GM13976 (cell line): ENCODE measurements around the gene MRPS18C.
A peak's percentile ranks its signal among the peaks of the same experiment; 100 is the strongest.
"Not testable (repeated sequence)": the region's sequence is repeated elsewhere in the genome, so short reads cannot be mapped to it uniquely, and the experiment has no call there.

Source experiments
- DNase-seq: peaks from one replicate; pipeline ENCODE4 v3.0.0; 2012; ENCODE audit warnings: low spot score
- in situ Hi-C: fragments of 300-500 bp; cut with MboI; formaldehyde crosslinking; loops from one replicate; pipeline ENCODE4 v1.12.0; 2022; ENCODE audit warnings: low sequenced_read_pairs, mixed read lengths, inconsistent platforms; ENCODE audit not compliant: unreplicated experiment
- TF ChIP-seq, protein P1 (sequence below): IDR thresholded peaks from 2 replicates; pipeline ENCODE4 v1.5.1; 2012; ENCODE audit warnings: borderline replicate concordance, mild to moderate bottlenecking; ENCODE audit not compliant: insufficient read depth; ENCODE audit errors: extremely low read depth, missing control alignments, control extremely low read depth

Gene MRPS18C

DNA sequence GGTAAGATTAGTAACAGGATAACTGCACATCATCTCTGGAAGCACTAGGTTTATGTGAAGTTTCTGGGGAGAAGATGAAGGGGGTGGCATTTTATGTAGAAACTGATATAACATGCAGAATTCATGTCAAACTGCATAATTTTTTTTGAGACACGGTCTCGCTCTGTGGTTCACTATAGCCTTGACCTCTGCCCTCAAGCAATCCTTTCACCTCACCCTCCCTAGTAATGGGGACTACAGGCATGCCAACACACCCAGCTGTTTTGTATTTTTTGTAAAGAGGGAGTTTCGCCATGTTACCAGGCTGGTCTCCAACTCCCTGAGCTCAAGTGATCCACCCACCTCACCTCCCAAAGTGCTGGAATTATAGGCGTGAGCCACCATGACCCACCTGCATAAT is 17.6 kb downstream of the MRPS18C start:
- in situ Hi-C loops, result no loop called here
- TF ChIP-seq, protein P1, sequence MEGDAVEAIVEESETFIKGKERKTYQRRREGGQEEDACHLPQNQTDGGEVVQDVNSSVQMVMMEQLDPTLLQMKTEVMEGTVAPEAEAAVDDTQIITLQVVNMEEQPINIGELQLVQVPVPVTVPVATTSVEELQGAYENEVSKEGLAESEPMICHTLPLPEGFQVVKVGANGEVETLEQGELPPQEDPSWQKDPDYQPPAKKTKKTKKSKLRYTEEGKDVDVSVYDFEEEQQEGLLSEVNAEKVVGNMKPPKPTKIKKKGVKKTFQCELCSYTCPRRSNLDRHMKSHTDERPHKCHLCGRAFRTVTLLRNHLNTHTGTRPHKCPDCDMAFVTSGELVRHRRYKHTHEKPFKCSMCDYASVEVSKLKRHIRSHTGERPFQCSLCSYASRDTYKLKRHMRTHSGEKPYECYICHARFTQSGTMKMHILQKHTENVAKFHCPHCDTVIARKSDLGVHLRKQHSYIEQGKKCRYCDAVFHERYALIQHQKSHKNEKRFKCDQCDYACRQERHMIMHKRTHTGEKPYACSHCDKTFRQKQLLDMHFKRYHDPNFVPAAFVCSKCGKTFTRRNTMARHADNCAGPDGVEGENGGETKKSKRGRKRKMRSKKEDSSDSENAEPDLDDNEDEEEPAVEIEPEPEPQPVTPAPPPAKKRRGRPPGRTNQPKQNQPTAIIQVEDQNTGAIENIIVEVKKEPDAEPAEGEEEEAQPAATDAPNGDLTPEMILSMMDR, result no peak
- no peak for DNase-seq

DNA sequence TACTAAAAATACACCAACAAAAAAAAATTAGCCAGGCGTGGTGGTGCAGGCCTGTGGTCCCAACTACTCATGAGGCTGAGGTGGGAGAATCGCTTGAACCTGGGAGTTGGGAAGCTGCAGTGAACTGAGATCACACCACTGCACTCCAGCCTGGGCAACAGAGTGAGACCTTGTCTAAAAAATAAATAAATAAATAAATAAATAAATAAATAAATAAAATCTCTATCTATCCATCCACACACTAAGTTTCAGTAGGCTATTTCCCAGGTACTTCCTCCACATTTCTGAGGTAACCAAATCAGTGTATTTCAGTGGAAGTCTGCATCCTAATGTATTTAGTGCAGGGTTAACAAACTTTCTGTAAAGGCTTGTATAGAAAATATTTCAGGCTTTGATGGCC is 18.1 kb downstream of the MRPS18C start:
- in situ Hi-C loops, result no loop called here
- DNase-seq, result no peak
- TF ChIP-seq, protein P1, result no peak

DNA sequence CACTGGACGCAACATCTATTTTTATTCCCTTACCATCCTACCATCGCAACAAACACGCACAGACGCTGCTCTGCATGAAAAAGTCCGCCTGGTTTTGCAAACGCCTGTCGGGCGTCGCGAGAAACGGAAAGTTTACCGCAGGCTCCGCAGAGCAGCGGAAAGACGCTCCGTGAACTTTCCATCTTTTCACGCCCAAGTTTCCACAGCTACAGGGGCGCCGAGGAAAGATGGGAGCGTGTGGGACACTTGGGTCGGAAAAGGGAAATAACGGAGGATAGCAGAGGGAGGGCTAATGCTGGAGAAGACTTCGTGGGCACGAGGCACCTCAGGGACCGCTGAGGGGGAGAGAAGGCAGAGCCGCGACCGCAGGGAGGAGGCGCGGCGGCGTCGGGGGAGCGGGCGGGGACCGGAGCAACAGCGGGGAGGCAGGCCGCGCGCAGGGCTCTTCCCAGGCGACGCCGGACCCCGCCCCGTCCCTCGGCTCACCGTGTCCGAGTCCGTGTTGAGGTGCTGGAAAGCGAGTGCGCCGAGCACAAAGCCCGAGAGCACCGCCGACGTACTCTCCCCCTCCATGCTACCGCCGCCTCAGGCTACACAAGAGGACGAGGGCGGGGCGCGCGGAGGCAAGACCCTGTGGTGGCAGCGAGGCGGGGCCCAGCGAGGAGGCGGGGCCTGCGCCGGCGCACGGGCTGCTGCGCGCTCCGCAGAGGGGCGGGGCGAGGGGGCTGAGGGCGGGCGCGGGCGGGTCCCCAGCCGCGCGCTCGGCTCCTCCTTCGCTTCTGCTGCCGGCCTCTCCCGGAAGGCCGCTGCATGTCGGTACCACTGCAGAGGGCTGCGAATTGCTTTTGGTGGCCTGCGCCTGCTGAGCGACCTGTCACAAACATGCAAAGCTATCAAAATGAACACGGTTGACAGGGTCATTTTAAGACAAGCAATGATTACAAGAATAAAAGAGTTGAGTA is 28.9 kb downstream of the MRPS18C start, which contains the start of gene ABRAXAS1:
ABRAXAS1 (minus strand) TSS at position 601 of the 962 bp plus-strand sequence; CDS start at position 573, 28 bp downstream.
- peak; percentile 99 for DNase-seq
- in situ Hi-C loops, result no loop called here
- TF ChIP-seq, protein P1, result no peak

DNA sequence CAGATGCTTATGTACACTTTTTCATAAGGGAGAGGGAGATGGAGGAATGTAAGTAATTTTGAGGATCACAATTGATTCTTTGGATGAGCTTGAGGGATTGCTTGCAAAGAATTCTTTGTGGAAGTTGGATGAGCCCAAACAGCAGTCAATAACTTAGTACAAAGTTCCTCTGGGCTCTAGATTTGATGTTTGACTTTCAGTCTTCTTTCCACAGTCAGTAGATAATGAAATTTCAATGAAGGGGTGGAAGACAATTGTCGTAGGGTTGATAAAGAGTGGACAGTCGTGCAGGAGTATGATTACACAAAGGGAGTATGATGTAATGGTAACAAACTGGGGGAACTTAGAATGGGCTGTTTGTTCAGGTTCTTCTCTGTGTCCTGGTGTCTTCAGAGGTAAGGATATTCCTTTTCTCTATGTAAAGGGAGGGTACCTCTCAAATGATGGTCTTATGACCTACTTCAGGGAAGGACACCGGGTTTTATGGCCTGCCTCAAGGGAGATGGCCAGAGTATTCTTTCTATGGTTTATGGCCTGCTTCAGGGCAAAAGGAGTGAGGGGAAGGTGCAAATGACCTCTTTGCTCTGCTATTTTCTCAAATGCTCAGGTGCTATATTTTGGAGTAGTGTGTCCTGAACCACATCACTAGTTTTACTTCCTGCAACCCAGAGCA is 30.7 kb downstream of the MRPS18C start:
- no peak for DNase-seq
- TF ChIP-seq, protein P1, result no peak
- in situ Hi-C loops, result no loop called here

DNA sequence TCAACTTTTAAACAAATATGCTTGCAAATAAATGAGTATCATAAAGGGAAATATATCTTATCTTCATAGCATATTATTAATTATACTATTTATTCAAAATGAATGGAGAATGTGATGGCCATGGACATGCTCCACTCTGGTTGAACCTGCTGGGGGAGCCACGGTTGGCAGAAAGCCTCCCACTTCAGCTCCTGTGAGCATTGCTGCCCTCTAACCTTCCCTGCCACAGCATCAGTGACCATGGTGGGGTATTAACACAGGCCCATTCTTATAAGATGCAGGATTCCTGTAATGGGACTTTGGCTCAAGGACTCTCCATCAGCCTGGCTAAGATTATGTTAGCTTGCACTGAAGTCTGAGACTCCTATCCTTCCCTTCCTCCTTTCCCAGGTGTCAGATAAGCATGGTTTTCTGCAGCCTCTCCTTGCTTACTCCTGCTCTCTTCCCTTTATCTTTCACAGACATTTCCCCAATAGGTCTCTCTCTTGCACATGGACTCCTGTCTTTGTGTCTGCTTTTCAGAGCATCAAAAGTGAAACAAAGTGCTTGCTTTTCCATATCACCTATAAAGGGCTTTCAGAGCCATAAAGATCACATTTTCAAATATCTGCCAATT is 34.0 kb downstream of the MRPS18C start:
- in situ Hi-C loops, result no loop called here
- DNase-seq, result no peak
- TF ChIP-seq, protein P1, result no peak

DNA sequence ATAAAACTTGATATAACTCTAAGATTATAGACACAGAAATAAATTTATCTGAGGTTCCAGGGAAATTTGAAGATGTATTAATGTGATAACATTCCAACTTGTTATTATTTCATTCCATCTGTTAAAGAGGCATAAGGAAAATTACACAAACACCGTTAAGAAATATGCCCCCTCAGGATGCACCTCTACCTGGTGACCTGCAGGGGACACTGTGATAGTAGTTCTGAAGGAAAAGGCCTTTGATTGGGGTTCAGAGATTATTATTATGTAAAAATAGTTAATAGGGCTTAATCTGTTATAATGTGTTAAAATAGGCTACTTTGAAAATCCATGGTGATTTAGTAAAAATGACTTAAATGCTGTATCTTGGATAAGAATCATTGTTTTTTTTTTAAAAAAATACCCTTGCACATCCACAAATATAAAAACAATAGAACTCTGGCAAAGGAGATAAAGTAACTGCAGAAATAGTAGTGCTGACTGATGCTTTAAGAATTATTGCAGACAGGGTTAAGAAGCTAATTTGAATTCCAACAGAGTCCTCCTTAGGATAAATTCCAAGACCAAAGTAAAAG is 35.1 kb downstream of the MRPS18C start:
- peak; percentile 53 for DNase-seq
- in situ Hi-C loops, result no loop called here
- TF ChIP-seq, protein P1, result peak; percentile 68

DNA sequence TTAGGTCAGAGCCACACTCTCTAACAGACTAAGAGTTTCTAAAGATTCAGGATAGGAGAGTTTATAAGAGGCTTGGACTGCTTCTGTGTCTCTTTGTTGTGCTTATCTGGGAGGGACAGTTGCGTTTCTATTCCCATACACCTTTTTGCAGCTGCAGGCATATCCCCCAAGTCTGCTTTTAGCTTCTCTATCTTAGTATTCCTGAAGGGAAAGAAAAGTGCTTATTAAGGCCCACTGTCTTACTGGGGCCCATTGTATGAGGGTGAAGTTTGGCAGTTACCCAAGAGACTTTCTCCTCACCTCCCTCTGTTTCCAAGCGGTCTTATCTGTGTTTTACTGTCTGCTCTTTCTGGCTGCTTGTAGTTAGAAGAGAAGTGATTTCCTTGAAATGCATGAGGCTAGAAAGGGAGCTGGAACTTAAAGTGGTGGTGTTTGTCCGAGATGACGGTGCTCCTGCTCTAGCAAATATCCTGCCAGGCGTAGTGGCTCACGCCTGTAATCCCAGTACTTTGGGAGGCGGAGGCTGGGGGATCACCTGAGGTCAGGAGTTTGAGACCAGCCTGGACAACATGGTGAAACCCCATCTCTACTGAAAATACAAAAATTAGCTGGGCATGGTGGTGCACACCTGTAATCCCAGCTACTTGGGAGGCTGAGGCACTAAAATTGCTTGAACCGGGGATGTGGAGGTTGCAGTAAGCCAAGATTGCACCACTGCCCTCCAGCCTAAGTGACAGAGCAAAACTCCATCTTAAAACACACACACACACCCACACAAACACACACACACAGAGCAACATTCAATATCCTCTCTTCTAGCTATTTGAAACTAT is 40.4 kb downstream of the MRPS18C start:
- in situ Hi-C loops, DNase-seq: not testable (repeated sequence)
